Fibroblast of lung (primary cell): ENCODE measurements around the gene LIMK2. TPM values are rescaled to one million over a fixed set of nuclear protein-coding genes. Genes with fewer than 3 reads are reported as not detected.

Experiments used
- DNase-seq, 2 donors: peaks; one replicate each; pipeline versions ENCODE4 v3.0.0 to v3.0.0-alpha.2; 2010; ENCODE audit warnings: low read depth in 2 of 2
- H2AFZ ChIP-seq: 2 replicates; pipeline ENCODE4 v1.5.1; 2012; ENCODE audit warnings: low read length, control low read depth, inconsistent platforms
- H3K27ac ChIP-seq: 2 replicates; pipeline ENCODE4 v1.5.1; 2011; ENCODE audit warnings: low read length, control low read depth; ENCODE audit not compliant: insufficient read depth
- H3K27me3 ChIP-seq: 2 replicates; pipeline ENCODE4 v1.5.1; 2011; ENCODE audit warnings: mild to moderate bottlenecking, low read length; ENCODE audit not compliant: control insufficient read depth, insufficient read depth
- H3K36me3 ChIP-seq: 2 replicates; pipeline ENCODE4 v1.5.1; 2011; ENCODE audit warnings: low read length; ENCODE audit not compliant: control insufficient read depth, insufficient read depth
- H3K4me1 ChIP-seq: 2 replicates; pipeline ENCODE4 v1.5.1; 2011; ENCODE audit warnings: low read length; ENCODE audit not compliant: control insufficient read depth, insufficient read depth; ENCODE audit errors: extremely low read depth
- H3K4me2 ChIP-seq: 2 replicates; pipeline ENCODE4 v1.5.1; 2011; ENCODE audit warnings: low read length, control low read depth; ENCODE audit not compliant: insufficient read depth; ENCODE audit errors: extremely low read depth
- H3K4me3 ChIP-seq, 4 experiments: fragments of 200-600 bp in 1 of 4; sonication (generic) in 1 of 4; replicated peaks in 1 of 4; 2 replicates each; pipeline ENCODE4 v1.5.1; 2011 to 2016; ENCODE audit warnings: low read length in 4 of 4, low read depth in 3 of 4, mild to moderate bottlenecking in 3 of 4, control low read depth in 2 of 4, inconsistent platforms in 1 of 4, mixed read lengths in 1 of 4; ENCODE audit not compliant: insufficient read depth in 1 of 4; ENCODE audit errors: control extremely low read depth in 1 of 4
- H3K79me2 ChIP-seq: 2 replicates; pipeline ENCODE4 v1.5.1; 2012; ENCODE audit warnings: mild to moderate bottlenecking, low read length, inconsistent platforms; ENCODE audit not compliant: control insufficient read depth, insufficient read depth
- H3K9ac ChIP-seq: 2 replicates; pipeline ENCODE4 v1.5.1; 2011; ENCODE audit warnings: mild to moderate bottlenecking, low read length, control low read depth; ENCODE audit not compliant: insufficient read depth
- H3K9me3 ChIP-seq: 2 replicates; pipeline ENCODE4 v1.5.1; 2012; ENCODE audit warnings: low read depth, low read length; ENCODE audit not compliant: control insufficient read depth, insufficient read depth
- H4K20me1 ChIP-seq: 2 replicates; pipeline ENCODE4 v1.5.1; 2011; ENCODE audit warnings: low read length; ENCODE audit not compliant: control insufficient read depth, insufficient read depth; ENCODE audit errors: extremely low read depth
- EZH2 ChIP-seq: IDR thresholded peaks from 2 replicates; pipeline ENCODE4 v1.5.1; 2012; ENCODE audit warnings: low read length, control low read depth, mild to moderate bottlenecking; ENCODE audit errors: missing control alignments
- polyA plus RNA-seq, 2 donors: library from polyadenylated mRNA; depleted of rRNA in 1 of 2; stranded (reverse) in 1 of 2; unstranded in 1 of 2; fragments of >200 nt; gene quantifications; 2 replicates each; pipeline ENCODE4 v1.2.1, GENCODE V29; 2011 to 2012; ENCODE audit warnings: missing spikeins in 1 of 2
- total RNA-seq: library from RNA; depleted of rRNA; stranded (reverse); fragments of >200 nt; gene quantifications from 2 replicates; pipeline ENCODE4 v1.2.1, GENCODE V29; 2014
- TF ChIP-seq, protein P1 (sequence below), 2 donors: IDR thresholded peaks in 1 of 2; conservative IDR thresholded peaks in 1 of 2; 1 replicate in 1 of 2; 2 replicates in 1 of 2; pipeline ENCODE4 v1.5.1; 2011 to 2012; ENCODE audit warnings: low read length in 2 of 2, control low read depth in 1 of 2, inconsistent platforms in 1 of 2, low read depth in 1 of 2, mild to moderate bottlenecking in 1 of 2

Gene LIMK2
- total and polyA plus RNA-seq, 2 donors (not counting 1 experiment from before 2014, with no cell fraction given), result 3.4 to 20.0 TPM

DNA sequence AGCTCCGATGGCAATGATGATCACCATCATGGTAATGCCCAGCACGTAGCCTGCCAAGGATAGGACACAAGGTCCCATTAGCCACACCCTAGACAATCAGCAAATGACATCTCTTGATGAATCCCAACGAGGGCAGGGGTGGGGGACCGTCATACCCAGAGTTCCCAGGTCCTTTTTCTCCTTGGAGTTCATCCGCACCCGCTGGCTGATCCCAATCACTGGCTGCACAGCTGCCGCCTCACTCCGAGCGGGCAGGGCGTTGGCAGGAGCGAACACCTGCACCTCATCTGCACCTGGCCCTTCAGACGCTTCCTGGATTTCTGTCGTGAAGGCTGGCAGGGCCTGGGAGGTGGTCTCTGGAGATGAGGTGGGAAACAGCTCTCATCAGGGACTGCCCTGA, 77.2 kb downstream of the LIMK2 start:
- Histone ChIP-seq H3K27ac (no peak overlapping the region), H3K4me2 (no peak overlapping the region), H3K9me3 (no peaks in the 10 kb centered on the region), H3K36me3 (peaks cover 11% of the 10 kb centered on the region), H3K79me2 (peaks cover 2% of the 10 kb centered on the region), H3K9ac (no peak overlapping the region), H4K20me1 (no peaks in the 10 kb centered on the region), H3K4me3 (no peak overlapping the region), H3K4me1 (peaks cover 2% of the 10 kb centered on the region), H3K27me3 (no peaks in the 10 kb centered on the region), H2AFZ (no peak overlapping the region)
- no peak for TF ChIP-seq EZH2
- TF ChIP-seq, protein P1, sequence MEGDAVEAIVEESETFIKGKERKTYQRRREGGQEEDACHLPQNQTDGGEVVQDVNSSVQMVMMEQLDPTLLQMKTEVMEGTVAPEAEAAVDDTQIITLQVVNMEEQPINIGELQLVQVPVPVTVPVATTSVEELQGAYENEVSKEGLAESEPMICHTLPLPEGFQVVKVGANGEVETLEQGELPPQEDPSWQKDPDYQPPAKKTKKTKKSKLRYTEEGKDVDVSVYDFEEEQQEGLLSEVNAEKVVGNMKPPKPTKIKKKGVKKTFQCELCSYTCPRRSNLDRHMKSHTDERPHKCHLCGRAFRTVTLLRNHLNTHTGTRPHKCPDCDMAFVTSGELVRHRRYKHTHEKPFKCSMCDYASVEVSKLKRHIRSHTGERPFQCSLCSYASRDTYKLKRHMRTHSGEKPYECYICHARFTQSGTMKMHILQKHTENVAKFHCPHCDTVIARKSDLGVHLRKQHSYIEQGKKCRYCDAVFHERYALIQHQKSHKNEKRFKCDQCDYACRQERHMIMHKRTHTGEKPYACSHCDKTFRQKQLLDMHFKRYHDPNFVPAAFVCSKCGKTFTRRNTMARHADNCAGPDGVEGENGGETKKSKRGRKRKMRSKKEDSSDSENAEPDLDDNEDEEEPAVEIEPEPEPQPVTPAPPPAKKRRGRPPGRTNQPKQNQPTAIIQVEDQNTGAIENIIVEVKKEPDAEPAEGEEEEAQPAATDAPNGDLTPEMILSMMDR (conservative IDR thresholded peaks at IDR 0.05 in 1 of 2, IDR thresholded peaks at IDR 0.05 in 1 of 2; ENCODE audit: low read depth in 1 of 2, low read length in 2 of 2), result no peak
- DNase-seq, result no peak

DNA sequence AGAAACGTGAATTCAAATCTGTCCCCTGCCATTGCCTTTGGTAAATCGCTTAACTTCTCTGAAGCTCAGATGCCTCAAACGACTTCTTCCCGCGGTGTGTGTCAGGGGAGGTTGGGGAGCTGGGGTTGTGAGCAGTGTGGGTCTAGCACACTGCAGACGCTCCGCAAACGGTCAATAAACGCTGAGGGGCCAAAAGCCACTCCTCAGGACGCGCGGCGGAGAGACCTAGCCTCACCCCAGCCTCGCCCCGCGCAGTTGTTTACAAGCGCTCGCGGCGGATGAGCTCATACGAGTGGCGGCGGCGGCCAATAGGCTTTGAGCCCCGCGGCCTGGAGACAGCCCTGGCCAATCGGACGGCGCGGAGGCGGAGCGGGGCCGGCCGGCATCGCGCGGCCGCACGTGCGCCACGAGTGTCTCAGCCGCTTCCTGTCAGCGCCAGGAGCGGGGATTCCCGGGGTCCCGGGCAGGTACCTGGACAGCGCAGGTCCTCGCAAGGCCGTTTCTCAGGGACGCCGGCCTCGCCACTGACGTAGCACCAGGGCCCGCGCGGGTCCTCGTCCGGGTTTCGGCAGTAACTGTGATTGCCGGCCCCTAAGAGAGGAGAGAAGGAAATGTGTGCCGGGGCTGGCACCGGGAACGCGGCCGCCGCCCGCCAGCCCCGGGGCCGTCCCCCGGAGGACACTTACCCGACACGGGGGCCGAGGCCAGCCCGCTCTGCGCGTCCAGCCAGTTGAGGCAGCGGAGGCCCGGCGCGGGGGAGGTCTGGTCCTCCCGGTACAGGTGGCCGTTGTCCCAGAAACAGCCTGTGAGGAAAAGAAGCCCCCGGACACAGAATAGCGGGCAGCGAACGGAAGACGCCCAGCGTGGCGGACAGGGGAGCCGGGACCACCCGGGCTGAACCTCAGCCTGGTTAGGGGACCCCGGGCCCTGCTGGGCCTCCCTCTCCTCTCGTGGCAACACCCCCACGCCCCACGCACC, 78.7 kb downstream of the LIMK2 start:
- Histone ChIP-seq H3K4me1 (peaks cover 4% of the 10 kb centered on the region), H4K20me1 (no peaks in the 10 kb centered on the region), H3K9me3 (no peaks in the 10 kb centered on the region), H3K9ac (peak overlapping the region; percentile 73), H3K27ac (peak overlapping the region; percentile 89), H3K27me3 (no peaks in the 10 kb centered on the region), H2AFZ (peak overlapping the region; percentile 86), H3K79me2 (peaks cover 2% of the 10 kb centered on the region), H3K36me3 (peaks cover 11% of the 10 kb centered on the region), H3K4me3 (peak overlapping the region; percentile 55 to 100 (median 75)), H3K4me2 (peak overlapping the region; percentile 100)
- peak; percentile 89 for DNase-seq
- no peak for TF ChIP-seq EZH2
- TF ChIP-seq, protein P1 (conservative IDR thresholded peaks at IDR 0.05 in 1 of 2, IDR thresholded peaks at IDR 0.05 in 1 of 2; ENCODE audit: low read depth in 1 of 2, low read length in 2 of 2), result no peak

DNA sequence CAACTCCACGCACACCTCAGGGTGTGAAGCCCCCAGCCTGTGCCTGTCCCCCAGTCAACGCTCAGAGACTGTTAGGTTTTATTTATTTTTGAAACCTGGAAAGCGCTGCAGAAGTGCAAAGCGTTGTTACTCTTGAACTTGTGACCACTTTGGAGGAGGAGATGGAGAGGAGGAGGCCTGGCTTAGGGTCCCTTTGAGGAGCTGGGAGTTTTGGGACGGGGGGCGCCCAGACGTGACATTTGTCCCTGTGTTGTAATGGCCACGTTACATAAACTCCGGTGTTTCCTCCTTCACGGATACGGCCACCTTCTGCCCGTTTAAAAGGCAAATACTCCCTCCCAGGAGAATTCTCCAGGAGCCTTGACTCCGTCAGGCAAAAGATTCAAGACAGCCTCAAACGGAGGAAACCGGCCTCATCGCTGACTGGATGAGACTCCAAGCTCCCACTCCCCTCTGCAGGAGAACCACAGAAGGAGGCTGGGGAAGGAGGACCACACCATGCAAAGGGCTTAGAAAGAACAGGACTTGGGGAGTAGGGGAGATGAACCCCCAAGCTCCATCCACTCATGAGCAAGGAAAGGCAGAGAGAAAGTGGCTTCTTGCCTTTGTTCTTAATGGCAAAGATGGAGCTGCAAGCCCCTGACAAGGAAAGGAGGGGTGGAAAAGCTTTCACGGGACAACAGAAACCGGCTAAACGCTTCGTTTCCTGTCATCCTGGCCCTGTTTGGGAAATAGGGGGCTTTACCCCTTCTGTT, 79.6 kb downstream of the LIMK2 start:
- Histone ChIP-seq H3K27ac (peak overlapping the region; percentile 89), H3K36me3 (peaks cover 11% of the 10 kb centered on the region), H3K4me3 (peak overlapping the region; percentile 55 to 100 (median 79)), H3K79me2 (peaks cover 2% of the 10 kb centered on the region), H4K20me1 (no peaks in the 10 kb centered on the region), H2AFZ (peak overlapping the region; percentile 74), H3K4me2 (peak overlapping the region; percentile 95), H3K27me3 (no peaks in the 10 kb centered on the region), H3K9me3 (no peaks in the 10 kb centered on the region), H3K4me1 (peaks cover 7% of the 10 kb centered on the region), H3K9ac (peak overlapping the region; percentile 51)
- no peak for TF ChIP-seq EZH2
- DNase-seq, result peak in 1 of 2 donors; percentile 35
